Inferior parietal cortex (tissue), 1 donor: ENCODE measurements around the gene DGKD.
"Not testable (repeated sequence)": the region's sequence is repeated elsewhere in the genome, so short reads cannot be mapped to it uniquely, and the experiment has no call there.

Experiments
- DNase-seq: peaks from one replicate; pipeline ENCODE4 v3.0.0-alpha.2; 2016; ENCODE audit errors: extremely low spot score

Gene DGKD

DNA sequence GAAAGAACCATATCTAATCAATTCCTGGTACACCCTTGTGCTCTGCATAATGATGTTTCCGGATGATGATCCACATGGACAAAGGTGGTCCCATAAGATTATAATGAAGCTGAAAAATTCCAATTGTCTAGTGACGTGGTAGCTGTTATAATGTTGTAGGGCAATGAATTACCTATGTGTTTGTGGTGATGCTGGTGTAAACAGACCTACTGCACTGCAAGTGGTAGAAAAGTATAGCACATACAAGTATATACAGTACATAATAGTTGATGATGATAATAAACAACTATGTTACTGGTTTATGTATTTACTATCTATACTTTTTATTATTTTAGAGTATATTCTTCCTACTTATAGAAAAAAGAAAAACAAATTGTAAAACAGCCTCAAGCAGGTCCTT, 8.4 kb downstream of the DGKD start:
- no peak for DNase-seq

- DNase-seq: no peak
Measured at GRCh38 chr2:233363744-233364235, 9.5 kb downstream of the DGKD start.

- no peak for DNase-seq
Measured at GRCh38 chr2:233365861-233366520, 11.7 kb downstream of the DGKD start.

DNA sequence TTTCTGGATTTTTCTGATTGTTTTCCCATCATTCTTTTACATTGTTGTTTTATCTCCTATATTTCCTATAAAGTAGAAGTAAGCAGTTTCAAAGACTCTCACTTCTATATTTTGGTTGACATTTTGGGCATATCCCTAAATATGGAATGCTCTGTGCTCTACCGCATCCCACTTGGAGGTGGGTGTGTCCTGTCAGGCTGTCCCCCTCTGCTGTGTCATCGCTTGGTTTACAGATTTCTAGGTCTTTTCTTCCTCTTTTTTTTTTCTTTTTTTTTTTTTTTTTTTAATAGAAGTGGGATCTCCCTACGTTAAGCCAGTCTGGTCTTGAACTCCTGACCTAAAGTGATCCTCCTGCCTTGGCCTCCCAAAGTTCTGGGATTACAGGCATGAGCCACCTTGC, 13.3 kb downstream of the DGKD start:
- no peak for DNase-seq

GRCh38 chr2:233368756-233369155, 14.5 kb downstream of the DGKD start:
- no peak for DNase-seq

DNA sequence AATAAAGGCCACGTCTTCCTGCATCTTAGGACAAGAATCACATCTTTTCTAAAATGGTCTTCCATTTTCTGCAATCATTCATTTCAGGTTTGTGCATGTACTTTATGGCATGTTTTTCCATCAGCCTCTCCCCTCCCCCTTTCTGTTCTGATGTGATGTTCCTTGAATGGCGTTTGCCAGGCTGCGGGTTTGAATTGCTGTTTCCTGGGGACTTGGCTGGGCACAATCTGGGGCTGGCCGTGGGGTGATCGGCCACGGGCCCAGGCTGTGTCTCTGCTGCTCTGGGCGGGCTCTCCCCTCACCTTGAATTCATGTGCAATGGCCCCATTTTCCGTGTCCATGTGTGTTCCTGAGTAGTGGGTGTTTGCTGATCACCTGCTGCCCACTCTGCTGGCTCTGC, 15.2 kb downstream of the DGKD start:
- DNase-seq: no peak

DNA sequence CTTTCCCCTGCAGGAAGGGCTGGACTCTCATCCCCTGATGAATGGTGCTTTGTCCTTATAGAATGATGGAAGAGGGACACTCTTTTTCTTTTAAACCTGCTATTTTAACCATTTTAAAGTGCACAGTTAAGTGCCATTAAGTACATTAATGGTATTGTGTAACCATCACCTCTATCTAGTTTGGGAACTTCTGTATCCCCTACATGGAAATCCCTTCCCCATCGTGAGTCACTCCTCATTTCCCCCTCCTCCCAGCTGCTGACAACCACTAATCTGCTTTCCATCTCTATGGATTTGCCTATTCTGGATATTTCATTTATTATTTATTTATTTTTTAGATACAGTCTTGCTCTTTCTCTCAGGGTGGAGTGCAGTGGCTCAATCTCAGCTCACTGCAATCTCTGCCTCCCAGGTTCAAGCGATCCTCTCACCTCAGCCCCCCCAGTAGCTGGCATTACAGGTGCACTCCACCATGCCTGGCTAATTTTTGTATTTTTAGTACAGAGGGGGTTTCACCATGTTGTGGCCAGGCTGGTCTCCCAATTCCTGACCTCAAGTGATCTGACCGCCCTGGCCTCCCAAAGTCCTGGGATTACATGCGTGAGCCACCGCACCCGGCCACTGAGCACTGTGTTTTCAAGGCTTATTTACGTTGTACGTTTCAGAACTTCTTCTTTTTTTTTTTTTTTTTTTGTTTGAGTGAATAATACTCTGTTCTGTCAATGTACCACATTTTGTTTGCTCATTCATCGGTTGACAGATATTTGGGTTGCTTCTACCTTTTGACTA, 15.8 kb downstream of the DGKD start:
- DNase-seq: no peak

DNA sequence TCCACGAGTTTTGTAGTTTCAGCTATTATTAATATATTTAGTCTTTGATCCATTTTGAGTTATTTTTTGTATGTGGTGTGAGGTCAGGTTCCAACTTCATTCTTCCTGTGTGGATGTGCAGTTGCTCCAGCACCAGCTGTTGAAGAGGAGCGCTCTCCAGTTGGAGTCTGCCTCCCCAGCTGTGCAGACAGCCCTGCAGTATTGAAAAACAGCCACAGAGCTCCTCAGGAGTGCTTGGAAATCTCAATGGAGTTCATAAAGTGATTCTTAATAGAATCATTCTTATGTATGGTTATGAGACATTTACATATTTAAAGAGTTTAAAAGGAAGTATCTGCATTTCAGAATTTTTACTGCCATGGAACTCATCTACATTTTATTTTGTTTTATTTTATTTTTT, 17.3 kb downstream of the DGKD start:
- no peak for DNase-seq

DNA sequence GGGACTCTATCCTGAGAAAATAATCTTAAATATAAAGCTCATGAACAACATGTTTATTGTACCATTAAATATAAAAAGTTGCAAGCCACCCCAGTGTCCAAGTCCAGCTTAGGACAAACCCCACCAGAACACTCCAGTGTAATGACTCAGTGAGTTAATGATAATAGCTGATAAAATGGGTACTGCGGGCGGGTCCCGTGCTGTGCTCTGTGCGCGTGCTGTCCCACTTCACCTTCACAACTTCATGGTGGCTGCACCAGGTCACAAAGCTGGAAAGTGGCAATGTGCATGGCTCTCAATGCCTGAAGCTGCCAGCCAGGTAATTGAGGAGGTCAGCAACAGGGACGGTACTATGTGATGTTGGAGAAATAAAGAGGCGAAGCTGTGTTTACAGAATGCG, 18.6 kb downstream of the DGKD start:
- DNase-seq: no peak

GRCh38 chr2:233373316-233373715, 19.0 kb downstream of the DGKD start:
- DNase-seq: no peak

GRCh38 chr2:233374776-233375175, 20.5 kb downstream of the DGKD start:
- not testable (repeated sequence) for DNase-seq

GRCh38 chr2:233375490-233376314, 21.4 kb downstream of the DGKD start:
- DNase-seq: no peak

GRCh38 chr2:233379034-233379433, 24.7 kb downstream of the DGKD start:
- no peak for DNase-seq

DNA sequence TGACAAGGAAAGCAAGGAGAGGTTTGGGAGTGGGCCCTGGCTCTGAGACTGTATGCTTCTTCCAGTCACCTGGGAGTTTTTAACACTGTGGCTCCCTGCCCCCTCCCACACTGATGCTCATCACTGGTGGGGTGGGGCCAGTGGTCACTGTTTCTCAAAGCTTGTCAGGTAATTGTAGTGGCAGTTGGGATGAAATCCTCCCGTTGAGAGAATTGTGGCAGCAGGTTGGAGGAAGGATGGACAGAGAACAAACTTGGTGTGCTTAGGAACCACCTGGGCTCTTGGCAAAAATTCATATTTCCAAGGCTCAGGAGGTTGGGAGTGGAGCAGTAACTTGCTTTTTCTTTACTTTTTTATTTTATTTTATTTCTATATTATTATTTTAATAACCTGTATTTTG, 25.1 kb downstream of the DGKD start:
- DNase-seq: no peak

GRCh38 chr2:233380132-233380895, 26.0 kb downstream of the DGKD start:
- DNase-seq: no peak

DNA sequence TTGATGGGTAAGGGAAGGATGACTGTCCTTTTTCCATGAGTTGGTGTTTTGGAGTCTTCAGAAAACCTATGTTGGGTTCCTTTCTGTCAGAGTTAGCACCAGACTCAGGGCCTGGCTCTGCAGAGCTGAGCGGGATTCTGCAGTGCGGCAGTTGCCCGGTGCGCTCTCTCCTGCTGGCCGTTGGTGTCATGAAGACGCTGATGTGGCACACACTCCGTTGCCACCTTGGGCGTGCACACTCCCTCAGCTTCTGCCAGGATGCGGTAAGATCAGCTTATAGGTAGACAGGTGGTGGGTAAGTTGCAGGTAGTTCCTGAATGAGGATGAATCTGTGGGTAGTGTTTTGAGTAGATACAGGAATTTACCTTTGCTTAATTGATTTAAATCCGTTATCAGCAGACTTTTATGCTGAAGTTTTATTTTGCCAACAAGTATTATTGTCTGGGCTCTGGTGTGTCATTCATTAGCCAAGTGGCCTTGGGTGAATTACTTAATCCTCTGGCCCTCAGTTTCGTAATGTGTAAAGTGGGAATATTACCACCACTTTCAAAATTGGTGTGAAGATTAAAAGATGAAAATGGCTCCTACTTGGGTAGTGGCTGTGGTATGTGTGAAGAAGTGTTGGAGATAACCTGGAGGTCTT, 26.8 kb downstream of the DGKD start:
- DNase-seq: no peak

- no peak for DNase-seq
Measured at GRCh38 chr2:233381638-233381995, 27.3 kb downstream of the DGKD start.

GRCh38 chr2:233384015-233384414, 29.7 kb downstream of the DGKD start:
- DNase-seq: no peak

GRCh38 chr2:233384811-233385488, 30.7 kb downstream of the DGKD start:
- DNase-seq: no peak

- no peak for DNase-seq
Measured at GRCh38 chr2:233385489-233386044, 31.3 kb downstream of the DGKD start.
